Esophagus (tissue), 2 donors: ENCODE results near the gene TBL1X. TPM values are rescaled to one million over a fixed set of nuclear protein-coding genes. Genes with fewer than 3 reads are reported as not detected.
A peak's percentile ranks its signal among the peaks of the same experiment; 100 is the strongest.
"Not testable (repeated sequence)": the region's sequence is repeated elsewhere in the genome, so short reads cannot be mapped to it uniquely, and the experiment has no call there.

Experiments used
- H3K27ac ChIP-seq, 2 donors: one replicate each; pipeline ENCODE4 v1.5.1; 2013; ENCODE audit warnings: low read depth in 2 of 2, mild to moderate bottlenecking in 2 of 2, inconsistent platforms in 1 of 2, low read length in 1 of 2, moderate library complexity in 1 of 2
- H3K27me3 ChIP-seq, 2 donors: one replicate each; pipeline ENCODE4 v1.6.1; 2013; ENCODE audit warnings: low read length in 2 of 2, control low read depth in 1 of 2, mild to moderate bottlenecking in 1 of 2; ENCODE audit not compliant: insufficient read depth in 2 of 2, control insufficient read depth in 1 of 2
- H3K36me3 ChIP-seq, 2 donors: one replicate each; pipeline ENCODE4 v1.6.1; 2013; ENCODE audit warnings: low read length in 1 of 2; ENCODE audit not compliant: control insufficient read depth in 2 of 2, insufficient read depth in 2 of 2
- H3K4me1 ChIP-seq, 2 donors: one replicate each; pipeline ENCODE4 v1.6.1; 2013; ENCODE audit warnings: low read length in 1 of 2; ENCODE audit not compliant: control insufficient read depth in 2 of 2, insufficient read depth in 2 of 2
- H3K4me3 ChIP-seq, 2 donors: one replicate each; pipeline ENCODE4 v1.5.1; 2013; ENCODE audit warnings: low read length in 2 of 2, mild to moderate bottlenecking in 2 of 2, low read depth in 1 of 2, moderate library complexity in 1 of 2
- H3K9me3 ChIP-seq, 2 donors: one replicate each; pipeline ENCODE4 v1.6.1; 2013; ENCODE audit warnings: mild to moderate bottlenecking in 2 of 2, low read depth in 1 of 2, low read length in 1 of 2, moderate library complexity in 1 of 2; ENCODE audit not compliant: control insufficient read depth in 2 of 2, insufficient read depth in 1 of 2
- WGBS, 2 donors: extraction: QIAGEN DNeasy Blood & Tissue Kit; methylation state at CpG; one replicate each; pipeline ENCODE4 v1.1.7; 2013; 5-methylcytosine and 5-hydroxymethylcytosine counted together
- polyA plus RNA-seq, 2 donors: library from polyadenylated mRNA; stranded (reverse); fragments of 200-250 nt; gene quantifications; one replicate each; pipeline ENCODE4 v1.2.3, GENCODE V29; 2013
- donor health status: healthy with polysubstance abuse.
- donor health status: Bipolar disorder and iron deficiency.

TBL1X gene
- polyA plus RNA-seq, 2 donors, result 3.7 to 5.8 TPM

DNA sequence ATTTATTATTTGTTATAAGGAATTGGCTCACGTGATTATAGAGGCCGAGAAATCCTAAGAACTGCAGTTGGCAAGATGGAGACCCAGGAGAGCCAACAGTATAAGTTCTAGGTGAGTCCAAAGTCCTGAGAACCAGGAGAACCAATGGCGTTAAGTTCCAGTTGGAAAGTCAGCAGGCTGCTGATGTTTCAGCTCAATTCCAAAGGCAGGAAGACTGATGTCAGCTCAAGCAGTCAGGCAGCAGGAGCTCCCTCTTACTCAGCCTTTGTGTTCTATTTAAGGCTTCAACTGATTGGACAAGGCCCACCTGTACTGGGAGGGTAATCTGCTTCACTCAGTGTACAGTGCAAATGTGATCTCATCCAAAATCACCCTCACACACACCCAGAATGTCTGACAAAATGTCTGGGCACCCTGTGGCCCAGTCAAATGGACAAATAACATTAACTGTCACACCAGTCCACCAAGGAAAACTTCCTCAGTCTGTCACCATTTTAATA is 30.8 kb upstream of the TBL1X start:
- no peaks in the 10 kb centered on the region for H3K9me3 ChIP-seq
- 70 to 82% methylated on average over 3 of the region's 3 CpGs for WGBS, 2 donors
- peaks cover 0 to 6% of the 10 kb centered on the region in 2 donors for H3K4me1 ChIP-seq
- H3K27ac ChIP-seq, result no peak overlapping the region
- no peaks in the 10 kb centered on the region for H3K27me3 ChIP-seq
- no peaks in the 10 kb centered on the region for H3K36me3 ChIP-seq
- H3K4me3 ChIP-seq, result no peak overlapping the region

DNA sequence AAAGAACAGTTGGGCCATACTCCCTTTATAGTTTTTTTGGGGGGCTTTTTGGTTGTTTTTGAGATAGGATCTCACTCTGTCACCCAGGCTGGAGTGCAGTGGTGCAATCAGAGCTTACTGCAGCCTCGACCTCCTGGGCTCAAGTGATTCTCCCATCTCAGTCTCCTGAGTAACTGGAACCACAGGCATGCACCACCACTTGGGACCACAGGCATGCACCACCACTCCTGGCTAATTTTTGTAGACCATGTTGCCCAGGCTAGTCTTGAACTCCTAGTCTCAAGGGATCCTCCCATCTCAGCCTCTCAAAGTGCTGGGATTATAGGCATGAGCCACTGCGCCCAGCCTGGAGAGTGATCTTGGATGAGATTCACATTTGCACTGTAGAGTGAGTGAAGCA is 29.8 kb upstream of the TBL1X start:
- not testable (repeated sequence) for H3K27ac ChIP-seq, H3K4me1 ChIP-seq, H3K36me3 ChIP-seq, H3K9me3 ChIP-seq, H3K27me3 ChIP-seq, H3K4me3 ChIP-seq
- 73 to 90% methylated on average over 2 of the region's 2 CpGs for WGBS, 2 donors

- 55 to 62% methylated on average over 1 of the region's 1 CpG for WGBS, 2 donors
- H3K27ac ChIP-seq, result peak overlapping the region in 1 of 2 donors; percentile 51
These were observed 28.0 kb upstream of the TBL1X start for GRCh38 chrX:9436812-9437211.

DNA sequence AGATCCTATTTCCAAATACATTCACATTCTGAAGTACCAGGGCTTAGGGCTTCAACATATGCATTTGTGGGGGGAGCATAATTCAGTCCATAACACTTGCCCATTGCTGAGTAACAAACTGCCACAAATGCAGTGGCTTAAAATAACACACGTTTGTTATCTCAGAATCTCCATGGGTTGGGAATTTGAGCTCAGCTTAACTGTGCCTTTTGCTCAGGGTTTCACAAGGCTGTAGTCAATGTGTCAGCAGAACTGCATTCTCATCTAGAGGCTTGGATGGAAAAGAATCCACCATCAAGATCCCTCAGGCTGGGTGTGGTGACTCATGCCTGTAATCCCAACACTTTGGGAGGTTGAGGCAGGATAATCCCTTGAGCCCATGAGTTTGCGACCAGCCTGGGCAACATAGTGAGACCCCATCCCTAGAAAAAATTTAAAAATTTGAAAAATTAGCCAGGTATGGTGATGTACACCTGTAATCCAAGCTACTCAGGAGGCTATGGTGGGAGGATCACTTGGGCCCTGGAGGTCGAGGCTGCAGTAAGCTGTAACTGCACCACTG is 25.8 kb upstream of the TBL1X start:
- Histone ChIP-seq H3K4me1 (no peaks in the 10 kb centered on the region), H3K27ac (no peak overlapping the region), H3K4me3 (no peak overlapping the region), H3K9me3 (no peaks in the 10 kb centered on the region), H3K36me3 (no peaks in the 10 kb centered on the region), H3K27me3 (no peaks in the 10 kb centered on the region)
- WGBS, 2 donors, result 82 to 83% methylated on average over 3 of the region's 3 CpGs

More at GRCh38 chrX:9436812-9437211, 28.0 kb upstream of the TBL1X start:
- H3K36me3 ChIP-seq, result no peaks in the 10 kb centered on the region
- H3K4me1 ChIP-seq, result no peaks in the 10 kb centered on the region
- H3K27me3 ChIP-seq, result no peaks in the 10 kb centered on the region
- H3K9me3 ChIP-seq, result no peaks in the 10 kb centered on the region
- H3K4me3 ChIP-seq, result no peak overlapping the region

GRCh38 chrX:9440116-9440844 is 24.6 kb upstream of the TBL1X start:
- Histone ChIP-seq H3K9me3 (no peaks in the 10 kb centered on the region), H3K4me3 (no peak overlapping the region), H3K4me1 (peaks cover 0 to 2% of the 10 kb centered on the region in 2 donors), H3K27me3 (no peaks in the 10 kb centered on the region), H3K27ac (peak overlapping the region in 1 of 2 donors; percentile 25), H3K36me3 (no peaks in the 10 kb centered on the region)
- 76 to 83% methylated on average over 3 of the region's 3 CpGs for WGBS, 2 donors

GRCh38 chrX:9442056-9442455 is 22.8 kb upstream of the TBL1X start:
- 62 to 72% methylated on average over 4 of the region's 4 CpGs for WGBS, 2 donors
- H3K36me3 ChIP-seq, result no peaks in the 10 kb centered on the region
- no peak overlapping the region for H3K27ac ChIP-seq
- H3K4me1 ChIP-seq, result peaks cover 0 to 2% of the 10 kb centered on the region in 2 donors
- no peaks in the 10 kb centered on the region for H3K9me3 ChIP-seq
- H3K4me3 ChIP-seq, result no peak overlapping the region
- H3K27me3 ChIP-seq, result no peaks in the 10 kb centered on the region

DNA sequence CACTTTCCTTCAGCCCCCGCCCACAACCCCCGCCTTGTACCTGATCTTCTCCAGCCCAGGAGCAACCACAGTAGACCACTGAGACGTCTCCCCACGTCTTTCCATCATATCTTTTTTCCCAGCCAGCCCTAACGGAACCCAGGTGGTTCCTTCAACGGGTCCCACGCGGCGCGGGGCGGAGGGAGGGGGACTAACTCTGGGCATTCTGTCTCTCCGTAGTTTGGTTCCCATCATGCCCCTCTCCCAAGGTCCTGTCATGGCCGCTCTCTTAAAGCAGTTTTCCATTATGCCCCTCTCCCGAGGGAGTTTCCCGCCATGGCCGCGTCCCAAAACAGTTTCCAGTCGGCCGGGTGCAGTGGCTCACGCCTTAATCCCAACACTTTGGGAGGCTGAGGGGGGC is 21.5 kb upstream of the TBL1X start:
- Histone ChIP-seq H3K4me1 (peaks cover 0 to 2% of the 10 kb centered on the region in 2 donors), H3K4me3 (no peak overlapping the region), H3K27ac (no peak overlapping the region), H3K36me3 (no peaks in the 10 kb centered on the region), H3K27me3 (no peaks in the 10 kb centered on the region), H3K9me3 (no peaks in the 10 kb centered on the region)
- 91 to 94% methylated on average over 20 of the region's 20 CpGs for WGBS, 2 donors

DNA sequence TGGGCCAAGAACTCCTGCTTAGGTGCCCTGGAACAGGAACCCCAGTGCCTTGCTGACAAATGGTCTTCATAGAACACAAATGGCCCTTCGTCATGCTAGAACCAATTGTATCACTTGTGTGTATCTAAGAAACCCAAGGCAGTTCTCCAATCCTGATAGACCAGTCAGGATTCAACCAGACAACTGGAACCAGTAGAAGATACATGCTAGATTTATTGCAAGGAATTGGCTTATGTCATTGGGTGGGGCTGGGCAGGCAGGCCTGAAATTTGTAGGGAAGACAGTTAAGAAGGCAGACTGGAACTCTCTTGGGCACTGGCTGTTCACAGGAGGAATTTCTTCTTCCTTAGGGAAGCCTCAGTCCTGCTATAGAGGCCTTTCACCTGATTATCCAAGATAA is 17.0 kb upstream of the TBL1X start:
- WGBS, 2 donors, result 69 to 74% methylated on average over 1 of the region's 1 CpG

DNA sequence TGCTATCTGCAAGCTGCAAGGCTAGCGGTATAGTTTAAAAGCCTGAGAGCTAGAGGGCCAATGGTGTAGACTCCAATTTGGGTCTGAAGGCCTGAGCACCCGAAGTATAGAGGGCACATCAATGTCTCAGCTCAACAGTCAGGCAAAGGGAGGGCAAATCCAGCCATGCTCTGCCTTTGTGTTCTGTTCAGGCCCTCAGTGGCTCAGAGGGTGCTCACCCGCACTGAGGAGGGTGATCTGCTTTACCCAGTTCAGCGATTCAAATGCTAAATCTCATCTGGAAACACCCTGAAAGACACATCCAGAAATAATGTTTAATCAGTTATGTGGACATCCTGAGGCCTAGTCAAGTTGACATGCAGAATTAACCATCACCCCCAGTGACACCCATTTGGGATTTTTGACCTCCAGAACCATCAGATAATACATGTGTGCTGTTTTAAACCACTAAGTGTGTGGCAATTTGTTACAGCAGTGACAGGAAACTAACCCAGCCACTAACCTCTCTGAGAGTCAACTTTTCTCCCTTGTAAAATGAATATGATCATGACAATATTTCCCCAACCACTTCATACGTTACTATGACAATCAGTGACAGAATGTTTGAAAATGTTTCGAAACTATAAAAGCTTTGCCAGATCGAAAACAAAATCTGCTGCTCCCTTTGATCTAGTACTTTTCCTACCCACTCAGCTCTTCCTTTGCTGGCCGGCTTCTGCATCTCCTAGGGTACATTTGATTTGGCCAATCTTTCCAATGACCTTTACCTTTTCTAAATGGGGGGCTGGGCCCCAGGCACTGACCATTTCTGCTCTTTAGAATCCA is 8.4 kb upstream of the TBL1X start:
- Histone ChIP-seq H3K27me3 (no peaks in the 10 kb centered on the region), H3K36me3 (no peaks in the 10 kb centered on the region), H3K4me3 (no peak overlapping the region), H3K4me1 (no peaks in the 10 kb centered on the region), H3K27ac (no peak overlapping the region), H3K9me3 (no peaks in the 10 kb centered on the region)
- 62 to 63% methylated on average over 8 of the region's 8 CpGs for WGBS, 2 donors

More for the DNA sequence above, 17.0 kb upstream of the TBL1X start:
- peaks cover 0 to 2% of the 10 kb centered on the region in 2 donors for H3K4me1 ChIP-seq
- no peaks in the 10 kb centered on the region for H3K27me3 ChIP-seq
- no peaks in the 10 kb centered on the region for H3K36me3 ChIP-seq
- H3K9me3 ChIP-seq, result no peaks in the 10 kb centered on the region
- no peak overlapping the region for H3K4me3 ChIP-seq
- H3K27ac ChIP-seq, result no peak overlapping the region
